Activated T-helper 17 cell treated with anti-CD3 and anti-CD28 coated beads, Interleukin-2, amount 50 U/mL, for 72 hours (primary cell): ENCODE results near the gene CDH23. TPM values are rescaled to one million over a fixed set of nuclear protein-coding genes. Genes with fewer than 3 reads are reported as not detected.
A peak's percentile ranks its signal among the peaks of the same experiment; 100 is the strongest.
"Not testable (repeated sequence)": the region's sequence is repeated elsewhere in the genome, so short reads cannot be mapped to it uniquely, and the experiment has no call there.

Experiments
- ATAC-seq: fragments of 150-1000 bp; cut with Tn5 transposase; replicated peaks from 2 replicates; pipeline ENCODE4 v1.10.0; 2021; ENCODE audit warnings: mild to moderate bottlenecking, moderate library complexity
- H3K27ac Mint-ChIP-seq: one replicate; pipeline ENCODE4 v1.8.0; 2022; ENCODE audit warnings: mixed read lengths
- H3K27me3 Mint-ChIP-seq: one replicate; pipeline ENCODE4 v1.8.0; 2022; ENCODE audit warnings: mixed read lengths
- H3K36me3 Mint-ChIP-seq: one replicate; pipeline ENCODE4 v1.8.0; 2022; ENCODE audit warnings: low read depth, mild to moderate bottlenecking, mixed read lengths
- H3K4me1 Mint-ChIP-seq: one replicate; pipeline ENCODE4 v1.8.0; 2022; ENCODE audit warnings: mixed read lengths
- H3K4me3 Mint-ChIP-seq: one replicate; pipeline ENCODE4 v1.8.0; 2022; ENCODE audit warnings: mild to moderate bottlenecking, mixed read lengths
- H3K9me3 Mint-ChIP-seq: one replicate; pipeline ENCODE4 v1.8.0; 2022; ENCODE audit warnings: mixed read lengths
- total RNA-seq, 2 donors: library from RNA; stranded (reverse); gene quantifications; one replicate each; pipeline ENCODE4 v1.2.3, GENCODE V29; 2022

Gene CDH23
- total RNA-seq: 10 to 100 TPM in 1 of 2 donors, under 1 TPM in 1; 0.09 to 16.2 TPM

DNA sequence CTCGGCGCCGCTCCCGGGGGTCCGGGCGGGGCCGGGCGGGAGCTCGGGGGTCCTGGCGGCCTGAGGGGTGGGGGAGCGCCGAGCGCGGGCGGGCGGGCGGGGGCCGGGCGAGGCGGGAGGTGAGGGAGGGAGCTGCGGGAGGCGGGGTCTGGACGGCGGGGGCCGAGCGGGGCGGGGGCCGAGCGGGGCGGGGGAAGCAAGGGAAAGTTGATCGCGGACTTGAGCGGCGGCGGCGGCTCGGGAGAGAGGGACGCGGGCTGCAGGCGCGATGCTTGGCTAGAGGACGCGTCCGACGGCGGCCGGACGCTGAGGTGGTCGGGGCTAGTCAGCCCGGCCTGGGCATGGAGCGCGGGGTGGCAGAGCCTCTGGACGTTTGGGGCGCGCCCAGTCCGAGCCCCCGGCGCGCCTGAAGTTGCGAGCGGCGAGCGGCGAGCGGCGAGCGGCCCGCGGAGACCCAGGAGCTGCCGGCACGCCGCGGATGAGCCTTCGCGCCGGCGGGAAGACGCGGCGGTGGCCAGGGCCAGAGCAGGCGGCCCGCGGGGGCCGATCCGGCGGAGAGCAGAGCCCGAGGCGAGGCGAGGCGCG, at the start of gene CDH23:
Gene CDH23 (plus strand): TSS at position 210 of the 585 bp plus-strand sequence. CDS start 42,912 bp downstream, outside the sequence.
- H3K4me1 Mint-ChIP-seq: no peaks in the 10 kb centered on the region
- peak within 1 kb of the TSS; percentile 61 for H3K4me3 Mint-ChIP-seq
- no peaks in the 10 kb centered on the region for H3K36me3 Mint-ChIP-seq
- no peak within 1 kb of the TSS for H3K27ac Mint-ChIP-seq
- H3K9me3 Mint-ChIP-seq: no peaks in the 10 kb centered on the region
- H3K27me3 Mint-ChIP-seq: peaks cover 47% of the 10 kb centered on the region
- peak; percentile 36 for ATAC-seq

DNA sequence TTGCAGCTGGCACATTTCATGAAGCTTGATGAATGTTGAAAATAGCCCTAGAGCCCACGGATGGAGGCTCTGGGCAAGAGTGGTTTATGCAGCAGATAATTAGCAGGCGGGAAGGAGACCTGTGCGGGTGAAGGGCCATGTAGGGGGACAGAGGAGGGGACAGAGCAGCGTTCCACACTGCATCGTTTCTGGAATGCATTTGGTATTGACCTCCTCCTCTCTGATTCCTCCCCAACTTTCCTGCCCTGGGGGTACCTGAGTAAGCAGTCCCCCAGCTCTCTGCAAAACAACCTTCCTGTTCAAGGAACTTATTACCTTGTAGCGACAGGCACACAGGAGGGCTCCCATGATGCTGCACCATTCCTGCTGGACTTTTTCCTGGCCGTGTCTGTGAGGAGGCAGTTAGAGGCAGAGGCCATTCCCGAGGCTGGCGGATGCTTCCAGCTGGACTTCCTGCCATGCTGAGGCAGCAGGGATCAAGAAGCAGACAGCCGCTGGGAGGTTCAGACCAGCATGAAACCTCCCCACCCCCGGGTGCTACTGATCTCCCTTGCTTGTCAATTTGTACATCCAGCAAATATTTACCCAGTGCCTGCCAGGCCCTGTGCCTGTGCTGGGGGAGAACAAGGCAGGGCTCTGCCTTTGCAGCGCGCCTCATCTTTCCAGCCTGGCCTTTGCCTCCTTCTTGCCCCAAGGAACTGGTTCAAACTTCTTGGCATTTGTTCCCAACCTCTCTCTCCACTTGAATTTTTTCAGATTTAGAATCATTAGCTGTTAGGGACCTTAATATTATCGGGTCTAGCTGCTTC, 48.9 kb upstream of the CDH23 start:
- Mint-ChIP-seq H3K4me3 (no peak overlapping the region), H3K4me1 (no peaks in the 10 kb centered on the region), H3K27ac (no peak overlapping the region), H3K36me3 (peaks cover 6% of the 10 kb centered on the region), H3K9me3 (no peaks in the 10 kb centered on the region), H3K27me3 (no peaks in the 10 kb centered on the region)
- ATAC-seq: no peak

DNA sequence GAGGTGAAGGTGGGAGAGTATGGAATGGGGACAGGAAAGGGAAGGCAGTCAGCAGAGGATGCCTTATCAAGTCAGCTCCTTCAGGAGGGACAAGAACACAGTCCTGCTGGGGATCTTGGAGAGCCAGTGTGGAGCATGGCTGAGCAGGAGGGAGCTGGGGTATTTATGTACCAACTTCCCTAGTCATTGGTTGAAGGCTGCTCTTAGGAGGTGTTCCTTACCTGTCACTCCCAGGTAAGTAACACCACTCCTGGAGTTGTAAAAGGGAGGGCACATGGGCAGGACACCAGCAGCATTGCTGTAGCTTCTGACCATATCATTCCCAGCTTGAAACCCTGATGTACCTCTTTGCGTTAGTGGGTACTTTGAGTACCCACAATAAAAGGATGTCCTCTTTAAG, 47.9 kb upstream of the CDH23 start:
- H3K27ac Mint-ChIP-seq: no peak overlapping the region
- ATAC-seq: no peak
- H3K27me3 Mint-ChIP-seq: no peaks in the 10 kb centered on the region
- no peaks in the 10 kb centered on the region for H3K9me3 Mint-ChIP-seq
- no peak overlapping the region for H3K4me3 Mint-ChIP-seq
- no peaks in the 10 kb centered on the region for H3K4me1 Mint-ChIP-seq
- peaks cover 7% of the 10 kb centered on the region for H3K36me3 Mint-ChIP-seq

DNA sequence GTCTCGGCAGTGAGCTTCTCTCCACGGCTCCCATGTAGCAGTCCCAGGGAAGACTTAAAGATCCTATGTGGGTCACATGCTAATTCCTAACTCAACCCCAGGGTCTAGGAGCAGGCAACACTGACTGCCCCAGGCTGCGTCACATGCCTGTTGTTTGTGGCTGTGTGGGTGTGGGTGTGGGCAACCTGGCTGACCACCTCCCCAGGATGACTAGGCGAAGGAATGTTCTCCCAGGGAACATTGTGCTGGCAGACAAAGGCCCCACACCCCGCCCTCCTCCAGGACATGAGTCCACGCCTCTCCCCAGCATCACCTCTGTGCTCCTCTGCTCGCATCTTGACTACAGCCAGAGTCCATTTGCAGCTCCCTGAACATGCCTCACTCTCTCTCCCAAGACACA, 47.3 kb upstream of the CDH23 start:
- no peak overlapping the region for H3K27ac Mint-ChIP-seq
- H3K9me3 Mint-ChIP-seq: no peaks in the 10 kb centered on the region
- peaks cover 7% of the 10 kb centered on the region for H3K36me3 Mint-ChIP-seq
- no peak overlapping the region for H3K4me3 Mint-ChIP-seq
- ATAC-seq: no peak
- H3K27me3 Mint-ChIP-seq: no peaks in the 10 kb centered on the region
- H3K4me1 Mint-ChIP-seq: no peaks in the 10 kb centered on the region

DNA sequence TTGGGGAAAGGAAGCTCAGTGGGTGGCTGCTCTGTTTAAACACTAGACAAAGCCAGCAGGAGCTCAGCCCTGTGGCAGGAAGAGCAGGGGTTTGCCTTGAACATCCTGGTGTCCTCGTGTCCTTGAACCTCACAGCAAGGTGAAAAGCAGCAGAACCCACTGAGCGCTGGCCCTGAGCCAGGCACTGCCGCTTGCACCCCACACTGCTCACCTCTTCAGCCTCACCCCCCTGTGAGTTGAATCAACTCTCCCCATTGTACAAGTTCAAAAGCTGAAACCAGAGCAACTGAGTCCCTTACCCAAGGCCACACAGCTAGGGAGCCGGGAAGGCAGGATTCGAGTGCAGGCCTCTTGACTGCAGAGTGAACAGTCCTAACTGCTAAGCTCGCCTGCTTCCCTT, 45.6 kb upstream of the CDH23 start:
- H3K4me1 Mint-ChIP-seq: no peaks in the 10 kb centered on the region
- peak overlapping the region; percentile 22 for H3K27ac Mint-ChIP-seq
- H3K4me3 Mint-ChIP-seq: no peak overlapping the region
- H3K9me3 Mint-ChIP-seq: no peaks in the 10 kb centered on the region
- H3K36me3 Mint-ChIP-seq: peaks cover 13% of the 10 kb centered on the region
- no peak for ATAC-seq
- no peaks in the 10 kb centered on the region for H3K27me3 Mint-ChIP-seq

DNA sequence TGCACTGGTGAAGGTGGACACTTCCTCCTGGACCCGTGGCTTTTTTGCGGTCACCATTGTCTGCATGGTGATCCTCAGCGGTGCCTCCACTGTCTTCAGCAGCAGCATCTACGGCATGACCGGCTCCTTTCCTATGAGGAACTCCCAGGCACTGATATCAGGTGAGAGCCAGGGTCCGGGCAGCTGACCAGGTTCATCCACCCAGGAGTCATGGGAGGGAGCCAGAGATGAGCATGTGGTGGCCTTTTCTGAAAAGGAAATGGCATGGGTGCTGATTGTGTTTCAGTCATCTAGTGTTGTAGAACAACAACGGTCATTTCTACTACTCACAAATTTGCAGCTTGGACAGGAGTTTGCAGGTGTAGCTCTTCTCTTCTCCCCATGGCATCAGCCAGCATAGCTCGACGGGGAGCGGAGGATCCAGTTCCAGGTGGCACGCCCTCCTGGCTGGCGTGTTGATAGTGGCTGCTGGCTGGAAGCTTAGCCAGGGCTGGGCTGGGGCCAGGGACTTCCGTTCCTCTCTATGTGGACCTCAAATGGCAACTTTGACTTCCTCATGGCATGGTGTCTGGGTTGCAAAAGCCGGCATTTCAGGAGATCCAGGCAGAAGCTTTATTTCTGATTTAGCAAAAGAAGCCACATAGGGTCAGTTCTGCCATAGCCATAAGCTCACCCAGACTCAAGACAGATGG, 44.9 kb upstream of the CDH23 start:
- no peaks in the 10 kb centered on the region for H3K9me3 Mint-ChIP-seq
- H3K4me1 Mint-ChIP-seq: no peaks in the 10 kb centered on the region
- H3K27me3 Mint-ChIP-seq: no peaks in the 10 kb centered on the region
- H3K27ac Mint-ChIP-seq: no peak overlapping the region
- no peak for ATAC-seq
- no peak overlapping the region for H3K4me3 Mint-ChIP-seq
- peaks cover 16% of the 10 kb centered on the region for H3K36me3 Mint-ChIP-seq

DNA sequence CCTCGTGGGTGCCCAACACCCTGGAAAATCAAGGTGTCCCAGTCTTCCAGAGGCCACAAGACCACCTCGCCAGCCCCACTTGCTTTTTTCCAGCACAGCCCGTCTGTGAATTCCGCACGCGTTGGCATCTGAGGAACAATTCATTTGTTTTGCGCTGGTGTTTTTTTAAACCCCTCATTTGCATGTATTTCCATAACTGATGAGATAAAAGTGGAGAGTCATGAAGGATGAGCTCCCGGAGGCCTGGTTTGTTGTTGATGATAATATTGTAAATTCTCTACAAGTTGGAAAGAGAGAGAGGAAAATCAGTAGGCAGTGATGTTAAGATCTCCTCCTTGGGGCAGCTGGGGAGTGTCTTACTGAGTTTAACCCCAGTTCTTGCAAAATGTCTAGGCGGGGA, 43.1 kb upstream of the CDH23 start:
- H3K4me1 Mint-ChIP-seq: no peaks in the 10 kb centered on the region
- H3K9me3 Mint-ChIP-seq: no peaks in the 10 kb centered on the region
- peaks cover 28% of the 10 kb centered on the region for H3K36me3 Mint-ChIP-seq
- H3K27me3 Mint-ChIP-seq: no peaks in the 10 kb centered on the region
- no peak overlapping the region for H3K4me3 Mint-ChIP-seq
- H3K27ac Mint-ChIP-seq: no peak overlapping the region
- no peak for ATAC-seq

DNA sequence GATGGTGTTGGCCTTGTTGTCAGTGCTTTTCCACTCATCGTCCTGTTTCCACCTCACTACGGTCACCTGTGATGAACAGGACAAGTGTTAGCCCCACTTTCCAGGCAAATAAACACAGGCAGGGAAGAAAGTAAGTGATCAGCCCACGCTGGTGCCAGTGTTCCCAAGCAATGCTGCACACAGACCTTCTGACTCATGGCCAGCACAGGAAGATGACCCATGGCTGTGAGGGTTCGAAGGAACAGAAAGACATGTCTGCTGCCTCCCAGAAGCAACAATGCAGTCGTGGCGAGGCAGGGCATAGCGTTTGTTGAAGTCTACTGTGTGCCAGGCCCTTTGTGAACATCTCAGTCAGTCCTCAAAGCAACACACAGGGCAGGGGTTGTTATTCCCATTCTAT, 41.9 kb upstream of the CDH23 start:
- Mint-ChIP-seq H3K9me3 (no peaks in the 10 kb centered on the region), H3K4me3 (no peak overlapping the region), H3K4me1 (no peaks in the 10 kb centered on the region), H3K36me3 (peaks cover 40% of the 10 kb centered on the region), H3K27ac (no peak overlapping the region), H3K27me3 (no peaks in the 10 kb centered on the region)
- no peak for ATAC-seq

DNA sequence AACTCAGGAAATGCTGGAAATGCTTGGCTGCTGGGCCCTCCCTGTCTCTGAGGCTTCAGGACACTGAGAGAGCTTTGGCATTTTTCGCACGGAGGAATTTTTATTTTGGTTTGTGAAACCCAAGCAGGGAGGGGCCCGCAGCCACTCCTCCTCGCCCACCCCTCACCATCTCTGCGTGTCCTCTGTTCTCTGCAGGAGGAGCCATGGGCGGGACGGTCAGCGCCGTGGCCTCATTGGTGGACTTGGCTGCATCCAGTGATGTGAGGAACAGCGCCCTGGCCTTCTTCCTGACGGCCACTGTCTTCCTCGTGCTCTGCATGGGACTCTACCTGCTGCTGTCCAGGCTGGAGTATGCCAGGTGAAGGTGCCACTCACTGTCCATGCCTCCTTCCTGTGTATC, 40.8 kb upstream of the CDH23 start:
- Mint-ChIP-seq H3K9me3 (no peaks in the 10 kb centered on the region), H3K27me3 (no peaks in the 10 kb centered on the region), H3K4me3 (no peak overlapping the region), H3K36me3 (peaks cover 41% of the 10 kb centered on the region), H3K27ac (no peak overlapping the region), H3K4me1 (no peaks in the 10 kb centered on the region)
- ATAC-seq: no peak

DNA sequence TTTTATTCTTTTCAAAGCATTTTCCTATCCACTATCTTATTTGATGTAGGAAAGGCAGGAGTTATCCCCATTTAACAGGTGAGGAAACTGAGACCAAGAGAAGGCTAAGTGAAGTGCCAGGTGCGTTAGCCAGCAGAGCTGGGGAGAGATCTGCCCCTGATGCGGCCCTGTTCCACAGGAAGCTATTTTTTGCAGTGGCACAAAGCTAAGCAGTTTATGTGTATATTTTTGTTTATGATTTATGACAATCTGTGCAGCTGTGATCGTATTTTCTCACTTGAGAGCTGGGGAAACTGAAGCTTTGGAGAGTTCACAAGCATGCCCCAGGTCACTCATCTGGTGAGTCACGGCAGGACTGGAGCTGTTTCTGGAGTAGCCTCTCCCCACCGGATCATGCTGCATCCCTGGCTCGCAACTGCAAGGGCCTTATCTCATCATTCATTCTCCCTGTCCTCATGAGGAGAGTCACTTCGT, 38.9 kb upstream of the CDH23 start:
- Mint-ChIP-seq H3K27ac (no peak overlapping the region), H3K4me1 (no peaks in the 10 kb centered on the region), H3K9me3 (no peaks in the 10 kb centered on the region), H3K4me3 (no peak overlapping the region), H3K36me3 (peaks cover 47% of the 10 kb centered on the region), H3K27me3 (no peaks in the 10 kb centered on the region)
- no peak for ATAC-seq

DNA sequence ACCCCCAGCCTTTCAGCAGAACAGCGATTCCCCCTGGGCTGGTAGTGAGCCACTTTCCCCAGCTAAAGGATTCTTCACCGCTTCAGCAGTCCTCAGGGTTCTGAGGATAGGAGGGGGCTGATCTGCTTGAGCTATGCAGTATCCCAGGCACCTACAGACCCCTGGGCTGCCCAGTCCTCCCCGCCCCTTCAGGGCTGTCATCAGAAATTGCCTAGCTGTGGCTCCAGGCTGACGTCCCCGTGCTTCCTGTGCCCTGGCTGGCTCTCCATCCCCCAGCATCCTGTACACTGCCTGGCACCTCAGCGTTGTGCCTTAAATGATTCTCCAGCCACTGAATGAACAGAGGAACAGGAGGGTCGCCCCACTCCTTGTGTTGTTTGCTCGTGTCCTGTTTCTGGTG, 38.4 kb upstream of the CDH23 start:
- H3K4me3 Mint-ChIP-seq: no peak overlapping the region
- peaks cover 48% of the 10 kb centered on the region for H3K36me3 Mint-ChIP-seq
- no peak for ATAC-seq
- H3K27me3 Mint-ChIP-seq: no peaks in the 10 kb centered on the region
- no peaks in the 10 kb centered on the region for H3K9me3 Mint-ChIP-seq
- H3K27ac Mint-ChIP-seq: no peak overlapping the region
- H3K4me1 Mint-ChIP-seq: no peaks in the 10 kb centered on the region

DNA sequence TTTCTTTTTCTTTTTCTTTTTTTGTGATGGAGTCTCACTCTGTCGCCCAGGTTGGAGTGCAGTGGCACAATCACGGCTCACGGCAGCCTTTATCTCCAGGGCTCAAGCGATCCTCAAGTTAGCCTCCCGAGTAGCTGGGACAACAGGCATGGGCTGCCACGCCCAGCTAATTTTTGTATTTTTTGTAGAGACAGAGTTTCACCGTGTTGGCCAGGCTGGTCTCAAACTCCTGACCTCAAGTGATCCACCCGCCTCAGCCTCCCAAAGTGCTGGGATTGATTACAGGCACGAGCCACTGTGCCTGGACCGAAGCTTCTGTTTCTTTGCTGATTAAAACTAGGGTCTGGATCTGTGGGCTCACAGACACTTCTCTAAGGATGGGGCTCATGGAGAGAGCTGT, 37.8 kb upstream of the CDH23 start:
- H3K4me3 Mint-ChIP-seq, H3K27me3 Mint-ChIP-seq, H3K27ac Mint-ChIP-seq, ATAC-seq, H3K4me1 Mint-ChIP-seq, H3K9me3 Mint-ChIP-seq: not testable (repeated sequence)
- peaks cover 48% of the 10 kb centered on the region for H3K36me3 Mint-ChIP-seq

DNA sequence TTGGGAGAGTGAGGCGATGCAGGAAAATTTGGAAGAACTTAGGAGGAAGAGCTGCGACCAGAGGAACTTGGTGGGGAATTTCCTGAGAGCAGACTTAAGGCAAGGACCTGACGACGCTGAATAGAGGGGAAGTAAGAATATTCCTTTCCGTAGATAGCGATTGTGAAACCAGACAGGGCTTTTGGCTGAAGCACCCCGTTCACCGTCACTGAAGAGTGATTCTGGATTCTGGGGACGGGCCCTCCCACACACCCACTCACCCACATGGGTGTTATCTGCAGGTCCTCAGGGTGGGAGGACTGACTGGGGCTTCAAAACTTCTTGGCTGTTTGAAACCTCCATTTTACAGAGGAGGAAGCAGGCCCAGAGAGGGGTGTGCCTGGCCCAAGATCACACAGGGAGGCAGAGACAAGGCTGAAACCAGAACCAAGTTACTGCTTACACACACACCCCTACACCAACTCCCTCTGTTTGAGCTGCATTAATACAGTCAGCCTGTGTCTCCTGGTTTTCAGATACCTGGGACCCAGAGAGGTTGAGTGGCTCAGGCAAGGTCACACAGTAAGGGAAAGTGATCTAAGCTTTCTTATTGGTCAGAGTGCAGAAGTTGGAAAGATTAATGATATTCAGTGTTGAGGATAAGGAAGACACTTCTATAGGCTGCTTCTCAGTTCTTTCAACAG, 37.2 kb upstream of the CDH23 start:
- no peaks in the 10 kb centered on the region for H3K9me3 Mint-ChIP-seq
- no peaks in the 10 kb centered on the region for H3K4me1 Mint-ChIP-seq
- no peaks in the 10 kb centered on the region for H3K27me3 Mint-ChIP-seq
- H3K4me3 Mint-ChIP-seq: no peak overlapping the region
- ATAC-seq: no peak
- no peak overlapping the region for H3K27ac Mint-ChIP-seq
- peaks cover 49% of the 10 kb centered on the region for H3K36me3 Mint-ChIP-seq

DNA sequence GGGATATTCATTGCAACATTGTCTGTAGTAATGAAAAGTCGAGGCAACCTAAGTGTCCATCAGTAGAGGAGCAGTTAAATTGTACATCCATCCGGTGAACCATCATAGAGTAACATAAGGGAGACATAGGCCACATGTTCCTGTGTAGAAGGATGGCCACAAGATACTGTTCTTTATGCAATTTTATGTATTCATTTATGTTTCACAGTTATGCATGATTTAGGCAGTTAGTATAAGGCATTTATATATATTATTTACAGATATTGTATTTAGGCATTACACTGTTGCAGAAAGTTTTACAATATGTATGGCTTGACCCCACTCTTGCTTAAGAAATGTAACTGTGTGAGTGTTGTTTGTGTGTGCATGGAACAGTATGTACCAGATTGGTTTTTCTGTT, 36.0 kb upstream of the CDH23 start:
- ATAC-seq: no peak
- no peaks in the 10 kb centered on the region for H3K9me3 Mint-ChIP-seq
- no peak overlapping the region for H3K4me3 Mint-ChIP-seq
- no peak overlapping the region for H3K27ac Mint-ChIP-seq
- no peaks in the 10 kb centered on the region for H3K4me1 Mint-ChIP-seq
- H3K27me3 Mint-ChIP-seq: no peaks in the 10 kb centered on the region
- H3K36me3 Mint-ChIP-seq: peaks cover 53% of the 10 kb centered on the region
